GM19395 (cell line): ENCODE measurements around the gene SLX9.
"Not testable (repeated sequence)": the region's sequence is repeated elsewhere in the genome, so short reads cannot be mapped to it uniquely, and the experiment has no call there.

Experiments used
- ATAC-seq: cut with Tn5 transposase; IDR thresholded peaks from one replicate; pipeline ENCODE4 v1.9.1; 2021; ENCODE audit warnings: mild to moderate bottlenecking, moderate library complexity; ENCODE audit not compliant: unreplicated experiment

SLX9 gene

DNA sequence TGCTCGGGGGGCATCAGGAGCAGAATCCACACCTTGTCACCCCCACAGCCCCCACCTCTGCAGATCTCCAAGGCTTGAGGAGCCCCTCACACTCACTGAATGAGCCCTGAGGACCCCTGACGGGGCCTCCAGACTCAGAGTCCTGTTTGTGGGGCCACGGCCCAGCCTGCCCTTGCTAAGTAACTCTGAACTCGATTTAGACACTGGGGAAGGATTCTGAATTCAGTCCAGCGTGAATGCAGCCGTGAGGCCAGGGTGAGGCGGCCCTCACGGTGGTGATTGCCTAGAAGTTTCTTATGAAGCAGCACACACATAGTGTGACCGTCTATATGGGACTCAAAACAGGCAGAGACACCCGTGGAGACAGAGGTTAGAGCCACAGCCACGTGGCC, 75.6 kb downstream of the SLX9 start:
- no peak for ATAC-seq

DNA sequence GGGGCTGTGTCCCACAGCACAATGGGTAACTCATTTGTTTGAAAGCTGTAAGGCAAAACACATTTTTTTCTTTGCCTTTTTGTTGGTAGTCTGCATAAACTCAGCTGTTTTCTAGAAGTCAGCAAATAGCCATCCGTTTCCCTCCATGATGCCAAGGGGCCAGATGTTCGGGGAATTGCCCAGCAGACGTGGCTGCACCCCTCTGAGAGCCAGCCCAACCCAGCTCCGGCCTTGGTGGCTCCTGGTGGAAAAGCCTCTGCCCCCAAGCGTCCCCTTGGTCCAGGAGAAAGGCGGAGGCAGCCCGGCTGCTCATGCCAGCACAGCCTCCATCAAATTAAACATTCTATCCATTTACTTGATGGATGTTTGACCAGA, 76.2 kb downstream of the SLX9 start:
- no peak for ATAC-seq

DNA sequence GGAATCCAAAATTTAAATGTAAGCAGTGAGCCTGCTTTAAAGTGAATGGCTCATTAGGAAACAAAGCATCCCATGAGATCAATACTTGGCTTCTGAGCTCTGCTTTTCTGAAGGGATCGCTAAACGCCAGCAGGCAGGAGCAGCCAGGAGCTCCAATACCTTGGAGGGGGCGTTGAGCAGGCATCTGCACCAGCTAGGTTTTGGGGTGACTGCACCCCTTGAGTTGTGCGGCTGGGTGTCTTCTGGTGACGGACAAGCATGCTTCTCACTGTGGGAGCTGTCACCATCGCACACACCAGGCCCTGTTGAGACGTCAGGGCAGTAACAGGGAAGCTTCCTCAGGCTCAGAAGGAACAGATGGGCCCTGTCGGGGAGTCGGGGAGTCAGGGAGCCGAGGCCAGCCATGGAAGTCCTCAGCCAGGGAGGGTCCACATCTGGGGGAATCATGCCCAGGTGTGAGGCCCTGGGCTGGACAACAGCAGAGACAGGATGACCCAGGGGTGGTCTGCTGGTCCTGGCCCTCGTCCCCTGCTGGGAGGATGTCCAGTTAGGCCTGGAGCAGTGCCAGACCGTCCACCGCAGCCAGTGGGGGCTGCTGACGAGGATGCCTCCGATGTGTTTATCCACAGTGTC, 76.7 kb downstream of the SLX9 start:
- no peak for ATAC-seq

DNA sequence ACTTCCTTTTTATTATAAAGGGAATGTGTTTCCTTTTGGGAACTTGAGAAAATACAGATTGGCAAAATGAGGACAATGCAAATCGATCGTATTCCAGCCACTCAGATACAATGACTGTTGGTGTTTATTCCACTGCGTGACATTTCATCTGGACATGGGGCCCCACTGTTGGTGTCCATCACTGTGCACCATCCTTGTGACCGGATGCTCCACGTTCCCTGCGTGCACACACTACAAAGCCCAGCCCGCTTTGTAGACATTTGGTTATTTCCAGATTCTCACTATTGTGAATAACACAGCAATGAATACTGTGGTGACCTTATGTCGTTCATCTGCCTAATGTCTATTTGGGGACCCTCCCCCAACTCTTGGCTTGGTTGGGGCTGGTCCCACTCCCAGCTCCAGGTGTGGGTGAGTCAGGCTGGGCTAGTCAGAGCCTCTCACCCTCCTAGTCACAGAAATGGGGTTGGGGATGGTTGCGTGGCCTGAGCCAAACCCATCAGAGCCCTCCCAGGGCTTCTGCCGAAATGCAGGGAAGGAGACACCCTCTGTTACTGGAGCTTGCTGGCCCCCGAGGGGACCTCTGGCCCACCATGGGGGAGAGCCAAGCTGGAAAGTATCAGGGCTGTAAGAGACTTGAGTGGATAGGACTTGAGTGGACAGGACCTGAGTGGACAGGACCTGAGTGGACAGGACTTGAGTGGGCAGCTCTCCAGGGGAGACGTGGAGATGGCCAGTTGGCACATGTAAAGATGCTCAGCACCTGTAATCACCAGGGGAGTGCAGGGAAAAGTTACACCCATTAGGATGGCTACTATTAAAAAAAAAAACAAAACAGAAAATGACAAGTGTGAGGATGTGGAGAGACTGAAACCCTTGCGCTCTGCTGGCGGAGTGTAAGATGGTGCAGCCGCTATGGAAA, 77.5 kb downstream of the SLX9 start:
- no peak for ATAC-seq

DNA sequence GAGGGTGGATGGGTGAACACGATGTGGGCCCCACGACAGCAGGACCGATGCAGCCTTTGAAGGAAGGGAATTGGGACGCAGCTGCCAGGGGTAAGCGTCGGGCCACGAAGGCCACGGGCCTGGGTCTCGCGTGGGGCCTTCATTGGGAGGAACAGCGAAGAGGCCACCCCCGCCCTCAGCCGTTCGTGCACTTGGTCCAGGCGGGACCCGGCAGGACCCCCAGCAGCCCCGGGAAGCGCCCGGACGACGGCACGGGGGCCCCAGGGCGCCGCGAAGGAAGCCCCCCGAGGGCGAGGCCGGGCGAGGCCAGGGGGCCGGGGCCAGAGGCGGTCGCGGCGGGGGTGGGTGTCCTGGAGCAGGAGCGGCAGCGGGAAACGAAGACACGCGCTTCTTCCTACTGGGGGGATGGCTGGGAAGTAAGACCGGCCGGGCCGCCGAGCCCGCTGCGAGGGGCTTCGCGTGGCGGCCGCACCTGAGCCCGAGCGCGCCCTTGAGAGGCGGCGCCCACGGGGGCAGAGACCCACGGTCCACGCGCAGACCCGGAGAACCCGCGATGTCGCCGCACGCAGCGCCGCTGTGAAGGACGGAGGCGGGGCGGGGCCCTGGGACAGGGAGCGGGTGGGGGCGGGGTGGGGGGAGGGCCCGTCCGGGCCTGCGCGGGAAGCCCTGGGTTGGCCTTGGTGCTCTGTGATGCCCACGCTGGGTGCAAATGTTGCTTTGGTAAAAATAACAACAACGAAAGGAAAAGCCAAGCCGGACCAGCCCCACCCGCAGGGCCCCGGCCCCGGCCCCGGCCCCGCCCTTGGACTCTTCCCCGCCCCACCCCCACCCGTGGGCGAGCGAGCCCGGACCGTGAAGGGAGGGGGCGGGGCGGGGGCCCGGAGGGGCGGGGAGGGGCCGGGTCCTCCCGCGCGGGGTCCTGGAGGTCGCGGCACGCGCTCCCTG, 78.6 kb downstream of the SLX9 start:
- no peak for ATAC-seq

DNA sequence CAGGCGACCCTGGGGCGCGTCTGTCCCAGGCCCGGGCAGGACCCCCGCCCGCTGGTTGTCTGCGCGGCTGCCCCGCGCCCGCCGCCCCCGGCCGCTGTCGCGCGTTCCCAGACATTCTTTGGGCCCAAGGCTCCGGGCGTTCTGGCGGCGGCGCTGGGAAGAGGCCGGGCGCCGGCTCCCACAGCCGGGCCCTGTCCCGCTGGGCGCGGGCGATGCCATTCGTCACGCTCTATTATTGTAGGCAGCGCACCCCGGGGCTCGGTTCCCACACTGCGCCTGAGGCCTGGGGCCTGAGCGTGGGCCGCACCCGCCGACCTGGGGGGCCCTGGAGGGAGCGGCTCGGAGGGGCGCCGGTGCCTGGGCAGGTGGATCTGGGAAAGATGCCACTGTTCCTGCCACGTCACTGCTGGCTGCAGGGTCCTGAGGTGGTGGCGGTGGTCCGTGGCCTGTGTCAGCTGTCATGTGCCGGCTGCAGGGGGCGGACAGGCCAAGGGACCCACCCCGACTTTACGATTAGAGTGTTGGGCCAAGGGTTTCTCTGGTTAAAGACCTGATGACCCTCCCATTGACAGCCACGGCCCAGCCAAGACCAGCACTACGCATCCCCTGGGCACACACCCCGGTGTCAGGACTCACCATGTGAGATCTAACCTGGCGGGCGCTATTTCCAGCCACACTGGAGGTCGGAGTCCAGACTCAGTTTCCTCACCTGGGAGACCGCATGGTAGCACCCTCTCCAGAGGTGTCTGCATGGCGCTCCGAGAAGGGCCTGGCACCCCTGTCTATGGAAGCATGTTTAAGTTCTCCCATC, 79.5 kb downstream of the SLX9 start:
- ATAC-seq: no peak

DNA sequence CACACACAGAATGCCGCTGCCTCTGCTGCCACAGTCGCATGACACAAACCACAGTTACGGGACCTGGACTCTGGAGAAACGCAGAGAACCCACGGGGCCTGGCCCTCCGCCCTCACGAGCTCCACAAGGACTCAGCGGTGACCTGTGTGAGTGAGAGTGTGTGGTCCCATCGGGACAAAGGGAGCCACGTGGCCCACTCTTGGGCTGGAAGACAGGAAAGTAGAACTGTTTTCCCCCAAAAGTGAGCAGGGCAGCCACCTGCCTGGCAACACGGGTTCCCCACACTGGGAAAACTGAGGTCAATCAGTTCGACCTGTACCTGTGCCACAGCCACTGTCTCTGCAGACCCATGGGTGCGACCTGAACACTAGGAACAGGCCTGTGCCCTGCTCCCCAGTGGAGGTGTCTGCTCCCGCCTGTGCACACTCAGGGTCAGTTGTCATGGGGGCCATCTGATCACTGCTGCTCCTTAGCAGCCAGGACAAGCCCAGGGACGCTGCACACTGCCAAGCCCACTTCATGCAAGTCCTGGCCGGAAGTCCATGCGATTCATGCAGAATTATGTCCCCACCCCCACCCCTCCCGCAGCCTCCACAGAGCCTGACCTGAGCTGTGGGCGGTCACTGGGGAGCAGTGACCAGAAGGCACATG, 80.2 kb downstream of the SLX9 start:
- ATAC-seq: no peak

DNA sequence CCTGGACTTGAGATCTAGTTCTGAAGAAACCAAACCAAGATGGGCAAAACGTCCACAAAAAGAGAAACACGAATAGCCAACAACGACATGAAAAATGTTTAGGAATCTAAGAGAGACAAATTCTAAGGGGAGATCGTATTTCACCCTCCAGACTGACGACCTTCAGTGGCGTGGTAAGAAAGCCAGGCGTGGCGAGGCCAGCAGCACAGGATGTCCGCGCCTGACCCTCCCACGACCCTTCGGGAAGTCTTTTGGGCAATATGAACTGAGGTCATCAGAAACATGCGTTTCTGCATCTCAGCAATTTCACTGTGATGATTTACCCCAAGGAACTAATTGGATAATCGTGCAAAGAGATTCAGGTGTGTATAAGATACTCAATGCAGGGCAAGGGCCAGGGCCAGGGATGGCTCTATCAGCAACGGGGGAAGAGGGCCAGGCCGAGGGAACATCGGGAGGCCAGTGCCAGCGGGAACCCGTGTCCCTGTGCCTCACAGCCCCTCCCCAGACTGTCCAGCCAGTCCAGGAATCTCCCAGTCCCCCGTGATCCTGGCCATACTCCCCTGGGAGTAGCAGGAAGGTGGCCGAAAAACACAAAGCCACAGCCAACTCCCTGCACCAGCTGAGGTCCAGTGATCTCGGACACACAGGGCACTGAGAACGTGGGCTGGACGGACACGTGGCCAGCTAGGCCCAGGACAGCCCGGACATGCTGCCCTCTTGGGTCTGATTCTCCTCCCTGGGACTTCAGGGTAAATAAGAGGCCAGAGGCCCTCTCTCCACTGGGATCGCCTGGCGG, 81.0 kb downstream of the SLX9 start:
- no peak for ATAC-seq

DNA sequence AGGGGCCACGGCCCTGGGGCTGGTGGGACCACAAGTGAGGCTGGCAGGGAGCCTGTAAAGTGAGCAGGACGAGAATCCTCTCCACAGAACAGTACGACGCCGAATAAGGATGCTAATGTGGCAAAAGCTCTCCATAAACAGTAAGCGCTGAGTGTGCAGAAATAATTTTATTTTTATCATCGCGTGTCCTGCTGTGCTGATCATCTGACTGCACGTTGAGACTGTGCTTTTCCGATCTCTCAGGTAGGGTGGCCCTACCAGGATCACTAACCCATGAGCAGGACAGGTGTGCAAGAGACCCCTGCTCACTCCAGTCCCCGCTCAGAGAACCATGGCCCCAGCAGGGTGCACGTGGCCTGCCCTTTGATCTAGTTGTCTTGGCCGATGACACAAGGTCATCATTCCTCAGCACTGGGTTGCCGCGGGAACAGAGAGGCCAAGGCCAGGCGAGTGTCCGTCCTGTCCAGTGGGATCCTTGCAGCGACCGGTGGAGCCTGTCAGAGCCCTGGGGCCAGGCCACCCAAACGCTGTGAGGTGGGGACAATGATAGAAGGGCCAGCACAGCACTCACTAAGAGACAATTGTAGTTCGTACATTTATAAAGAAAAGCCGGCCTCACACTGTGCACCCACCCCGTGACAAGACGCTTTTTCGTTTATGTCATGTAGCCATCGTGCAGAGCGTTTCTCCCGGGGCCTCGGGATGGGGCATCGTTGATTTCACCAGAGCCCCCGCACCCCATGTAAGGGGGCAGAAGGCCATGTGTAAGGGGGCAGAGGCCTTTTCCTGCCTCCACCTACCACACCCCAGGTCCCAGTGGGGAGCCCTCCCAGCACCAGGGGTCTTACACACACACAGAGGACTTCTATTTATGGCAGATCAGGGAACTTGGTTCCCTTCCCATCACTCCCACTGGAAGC, 81.9 kb downstream of the SLX9 start:
- no peak for ATAC-seq

DNA sequence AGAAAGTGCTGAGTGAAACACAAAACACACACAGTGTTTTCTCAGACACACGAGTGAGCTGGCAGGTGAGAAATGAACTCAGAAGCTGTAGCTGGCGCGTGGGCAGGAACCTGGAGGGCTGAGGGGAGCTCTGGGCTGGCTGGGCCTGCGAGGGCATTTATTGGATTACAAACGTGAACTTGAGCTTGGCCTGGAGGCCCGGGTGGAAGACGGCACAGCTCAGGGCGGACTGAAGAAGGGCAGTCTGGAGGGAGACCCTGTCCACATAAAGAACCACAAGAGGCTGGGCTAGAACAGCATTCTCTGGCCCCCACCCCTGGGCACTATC, 82.5 kb downstream of the SLX9 start:
- no peak for ATAC-seq

DNA sequence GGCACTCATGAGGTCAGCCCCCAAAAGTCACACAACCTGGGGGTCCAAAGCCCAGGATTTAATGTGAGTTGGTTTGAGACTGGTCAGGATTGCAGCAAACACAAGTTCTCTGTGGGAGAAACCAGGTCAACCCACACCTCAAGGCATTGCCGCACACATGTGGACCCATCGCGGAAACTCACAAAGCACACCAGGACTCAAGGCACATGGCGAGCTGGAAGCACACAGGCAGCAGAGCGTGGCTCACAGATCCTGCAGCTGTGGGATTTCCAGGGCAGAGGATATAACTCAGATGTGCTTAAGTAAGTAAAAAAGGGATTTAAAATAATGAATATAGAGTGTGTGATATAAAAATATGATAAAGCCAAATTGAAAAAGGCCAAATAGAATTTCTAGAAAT, 82.9 kb downstream of the SLX9 start:
- ATAC-seq: no peak

DNA sequence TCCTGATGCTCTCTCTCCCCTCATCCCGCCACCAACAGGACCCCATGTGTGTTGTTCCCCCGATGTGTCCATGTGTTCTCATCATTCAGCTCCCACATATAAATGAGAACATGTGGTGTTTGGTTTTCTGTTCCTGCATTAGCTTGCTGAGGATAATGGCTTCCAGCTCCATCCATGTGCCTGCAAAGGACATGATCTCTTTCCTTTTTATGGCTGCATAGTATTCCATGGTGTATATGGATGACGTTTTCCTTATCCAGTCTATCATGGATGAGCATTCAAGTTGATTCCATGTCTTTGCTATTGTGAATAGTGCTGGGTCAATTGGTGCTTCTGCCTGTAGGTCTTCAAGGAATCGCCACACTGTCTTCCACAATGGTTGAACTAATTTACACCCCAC, 84.7 kb downstream of the SLX9 start:
- not testable (repeated sequence) for ATAC-seq

DNA sequence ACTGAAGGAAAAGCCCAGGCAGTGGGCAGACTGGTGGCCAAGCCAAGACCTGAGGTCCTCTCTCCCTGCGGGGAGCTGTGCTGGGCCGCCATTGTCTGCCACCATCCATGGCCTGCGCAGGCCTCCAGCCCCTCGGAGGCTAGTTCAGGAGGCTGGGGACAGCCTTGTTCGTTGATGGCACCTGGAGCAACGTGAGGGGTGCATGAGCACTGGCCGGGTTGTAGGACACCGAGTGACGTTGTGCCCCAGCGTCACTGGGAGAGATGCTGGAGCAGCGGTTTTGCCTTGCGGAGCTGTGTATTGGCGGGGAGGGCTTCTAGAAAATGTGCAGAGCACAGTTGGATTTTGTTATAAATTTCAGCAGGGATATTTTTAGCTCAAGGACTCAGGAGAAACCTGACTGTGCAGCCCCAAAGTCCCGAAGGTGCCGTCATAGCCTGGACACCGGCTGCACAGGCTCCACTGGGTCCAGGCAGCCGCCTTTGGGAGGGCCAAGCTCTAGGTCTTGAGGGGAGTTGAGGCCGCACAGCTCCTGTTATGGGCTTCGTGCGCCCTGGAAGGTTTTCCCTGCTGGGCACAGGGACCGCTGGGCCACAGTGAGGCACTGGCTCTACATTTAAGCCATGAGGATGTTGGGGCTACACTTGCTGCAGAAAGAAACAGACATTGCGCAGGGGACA, 86.4 kb downstream of the SLX9 start:
- no peak for ATAC-seq
